HG03571 (cell line): ENCODE measurements around the gene SLX9.

Experiments used
- ATAC-seq: cut with Tn5 transposase; IDR thresholded peaks from one replicate; pipeline ENCODE4 v1.9.1; 2021; ENCODE audit not compliant: unreplicated experiment

The SLX9 gene

GRCh38 chr21:44939532-44940115, at the start of gene SLX9:
TSS of gene SLX9 (plus strand) at chr21:44940029. CDS start at chr21:44940058, 29 bp downstream.
- peak; percentile 72 for ATAC-seq

- no peak for ATAC-seq
These were observed 49.4 kb upstream of the SLX9 start for GRCh38 chr21:44890338-44890931.

GRCh38 chr21:44890961-44891541, 48.8 kb upstream of the SLX9 start:
- no peak for ATAC-seq

DNA sequence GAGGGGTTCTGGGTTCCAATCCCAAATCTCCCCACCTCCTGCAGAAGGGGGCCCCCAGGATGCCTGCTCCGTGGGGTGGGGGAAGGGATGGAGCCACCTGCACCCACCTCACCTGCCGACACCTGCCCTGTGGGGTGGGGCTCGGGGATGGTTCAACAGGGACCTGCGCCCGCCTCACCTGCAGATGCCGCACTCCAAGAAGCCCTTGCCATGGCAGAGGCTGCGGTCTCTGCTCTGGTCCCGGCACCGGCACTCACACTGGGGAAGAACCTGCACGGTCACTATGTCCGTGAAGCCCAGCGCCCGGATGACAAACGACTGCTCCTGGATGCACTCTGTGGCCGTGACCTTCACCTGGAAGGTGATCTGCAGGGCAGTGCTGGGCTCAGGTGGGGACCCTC, 48.2 kb upstream of the SLX9 start:
- ATAC-seq: no peak

DNA sequence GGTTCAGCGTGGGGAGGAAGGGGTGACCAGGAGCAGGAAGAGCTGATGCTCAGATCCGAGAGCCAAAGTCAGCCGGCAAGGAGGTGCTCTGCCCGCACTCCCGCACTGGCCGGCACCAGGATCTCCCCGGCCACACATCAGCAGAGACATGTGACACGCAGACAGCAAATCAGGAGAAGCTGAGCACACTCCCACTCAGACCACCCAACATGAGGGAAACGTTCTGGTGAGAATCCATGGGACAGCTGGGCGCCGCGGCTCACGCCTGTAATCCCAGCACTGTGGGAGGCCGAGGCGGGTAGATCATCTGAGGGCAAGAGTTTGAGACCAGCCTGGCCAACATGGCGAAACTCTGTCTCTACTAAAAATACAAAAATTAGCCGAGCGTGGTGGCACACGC, 47.7 kb upstream of the SLX9 start:
- ATAC-seq: no peak

DNA sequence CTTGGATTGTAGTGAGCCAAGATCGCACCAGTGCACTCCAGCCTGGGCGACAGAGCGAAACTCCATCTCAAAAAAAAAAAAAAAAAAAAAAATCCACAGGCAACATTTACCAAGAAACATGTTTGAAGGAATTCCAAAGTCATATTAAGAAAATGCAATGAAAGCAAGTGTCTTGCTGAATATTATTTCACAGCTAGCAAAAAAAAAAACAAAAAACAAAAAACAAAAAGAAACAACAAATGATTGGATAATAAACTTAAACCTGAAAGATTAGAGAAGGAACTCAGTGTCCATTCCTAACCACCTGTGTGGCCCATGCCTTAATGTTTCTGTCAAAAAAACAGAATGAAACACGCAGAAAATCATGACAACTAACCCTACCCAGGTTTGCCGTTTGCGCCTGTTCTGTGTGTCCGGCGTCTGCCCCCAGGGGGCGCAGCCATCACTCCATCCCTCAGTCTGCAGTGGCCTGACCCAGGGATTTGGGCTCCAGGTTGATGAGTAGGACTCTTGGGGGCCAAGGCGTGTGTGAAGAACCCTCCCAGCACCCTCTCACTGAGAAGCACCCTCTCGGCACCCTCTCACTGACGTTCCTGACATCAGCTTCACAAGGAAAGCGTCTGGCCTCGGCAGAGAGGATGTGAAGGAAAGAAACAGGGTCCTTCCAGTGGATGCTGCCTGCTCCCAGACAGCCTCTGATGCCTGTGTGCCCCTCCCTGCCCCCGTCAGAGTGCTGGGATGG, 47.1 kb upstream of the SLX9 start:
- no peak for ATAC-seq

GRCh38 chr21:44893278-44893556, 46.6 kb upstream of the SLX9 start:
- no peak for ATAC-seq

DNA sequence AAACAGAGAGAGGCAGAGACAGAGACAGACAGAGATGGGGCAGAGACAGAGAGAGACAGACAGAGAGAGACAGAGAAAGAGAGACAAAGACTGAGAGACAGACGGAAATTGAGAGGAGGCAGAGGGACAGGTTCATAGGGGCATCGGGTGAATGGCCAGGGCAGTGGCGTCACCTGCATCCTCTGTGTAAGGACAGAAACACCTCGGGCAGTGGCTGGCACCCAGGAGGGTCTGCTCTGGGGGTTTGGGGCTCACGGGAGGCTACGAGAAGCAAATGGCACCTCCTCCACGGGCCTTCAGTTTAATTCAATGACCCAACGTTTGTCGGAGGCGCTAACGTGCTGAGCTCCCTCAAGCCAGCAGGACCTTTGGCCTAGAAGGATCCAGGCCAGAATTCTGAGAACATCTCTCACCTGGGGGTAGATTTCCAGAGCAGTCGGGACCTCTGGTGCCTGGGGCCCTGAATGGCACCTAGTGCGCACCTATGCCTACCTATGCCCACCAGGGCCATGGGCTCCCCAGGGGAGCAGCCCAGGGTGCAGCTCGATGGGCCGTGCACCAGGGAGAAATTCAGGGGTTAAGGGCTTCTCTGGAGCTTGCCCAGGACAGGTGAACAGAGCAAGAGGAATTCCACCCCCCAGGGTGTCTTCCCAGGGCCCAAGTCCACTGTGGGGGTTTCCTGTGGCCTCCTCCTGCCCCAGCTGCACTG, 45.7 kb upstream of the SLX9 start:
- no peak for ATAC-seq

- no peak for ATAC-seq
These were observed 45.0 kb upstream of the SLX9 start for GRCh38 chr21:44894687-44895302.

GRCh38 chr21:44895859-44896258, 44.0 kb upstream of the SLX9 start:
- ATAC-seq: no peak

DNA sequence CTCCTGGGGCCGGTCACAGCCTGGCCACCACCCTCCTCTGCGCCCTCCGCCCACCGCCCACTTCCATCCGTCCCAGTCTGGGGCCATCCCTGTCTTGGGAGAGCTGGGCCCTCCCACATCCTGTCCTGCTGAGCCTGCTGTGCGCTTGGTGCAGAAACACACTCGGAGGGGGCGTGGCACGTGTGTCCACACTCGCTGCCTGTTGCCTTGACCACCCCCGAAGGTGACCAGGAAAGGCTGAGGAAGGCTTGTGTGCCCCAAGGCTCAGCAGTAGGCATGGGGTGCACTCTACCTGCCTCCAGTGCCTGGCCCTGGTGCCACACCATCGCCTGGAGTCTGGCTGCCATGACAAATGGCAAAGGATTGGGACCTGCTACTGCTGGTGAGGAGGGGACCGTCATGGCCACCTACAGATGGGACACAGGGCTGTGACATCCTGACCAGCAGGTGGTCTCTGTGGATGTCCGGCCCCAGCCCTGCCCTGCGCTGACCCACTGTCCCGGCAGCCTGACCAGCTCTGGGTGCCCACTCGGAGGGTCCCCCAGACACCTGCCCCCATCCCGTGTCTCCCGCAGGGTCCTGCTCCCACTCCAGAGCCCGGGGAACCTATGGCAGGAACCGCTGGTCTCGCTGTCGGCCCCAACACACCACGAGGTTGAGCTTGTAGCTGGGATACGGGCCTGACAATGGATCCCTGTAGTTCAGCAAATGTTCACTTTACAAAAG, 43.1 kb upstream of the SLX9 start:
- no peak for ATAC-seq

GRCh38 chr21:44897326-44898010, 42.4 kb upstream of the SLX9 start:
- ATAC-seq: no peak

DNA sequence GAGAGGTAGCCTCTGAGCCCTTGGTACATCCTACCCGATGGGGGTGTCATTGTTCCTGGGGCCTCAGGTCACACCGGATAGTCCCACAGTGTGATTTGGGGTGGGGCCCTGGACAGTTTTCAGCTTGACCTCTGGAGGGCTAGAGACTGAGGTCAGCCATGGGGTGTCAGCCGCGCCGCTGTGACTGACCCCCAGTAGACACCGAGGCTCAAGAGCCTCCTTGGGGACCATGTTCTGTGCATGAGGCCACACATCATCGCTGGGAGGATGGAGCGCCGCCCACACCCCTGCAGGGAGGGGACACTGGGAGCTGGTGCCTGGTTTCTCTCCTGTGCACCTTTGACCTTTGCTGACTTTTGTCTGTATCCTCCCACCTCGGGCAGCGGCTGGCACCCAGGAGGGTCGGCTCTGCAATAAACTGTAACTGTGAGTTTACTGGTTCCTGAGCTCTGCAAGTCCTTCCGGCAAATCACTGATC, 41.8 kb upstream of the SLX9 start:
- ATAC-seq: no peak

DNA sequence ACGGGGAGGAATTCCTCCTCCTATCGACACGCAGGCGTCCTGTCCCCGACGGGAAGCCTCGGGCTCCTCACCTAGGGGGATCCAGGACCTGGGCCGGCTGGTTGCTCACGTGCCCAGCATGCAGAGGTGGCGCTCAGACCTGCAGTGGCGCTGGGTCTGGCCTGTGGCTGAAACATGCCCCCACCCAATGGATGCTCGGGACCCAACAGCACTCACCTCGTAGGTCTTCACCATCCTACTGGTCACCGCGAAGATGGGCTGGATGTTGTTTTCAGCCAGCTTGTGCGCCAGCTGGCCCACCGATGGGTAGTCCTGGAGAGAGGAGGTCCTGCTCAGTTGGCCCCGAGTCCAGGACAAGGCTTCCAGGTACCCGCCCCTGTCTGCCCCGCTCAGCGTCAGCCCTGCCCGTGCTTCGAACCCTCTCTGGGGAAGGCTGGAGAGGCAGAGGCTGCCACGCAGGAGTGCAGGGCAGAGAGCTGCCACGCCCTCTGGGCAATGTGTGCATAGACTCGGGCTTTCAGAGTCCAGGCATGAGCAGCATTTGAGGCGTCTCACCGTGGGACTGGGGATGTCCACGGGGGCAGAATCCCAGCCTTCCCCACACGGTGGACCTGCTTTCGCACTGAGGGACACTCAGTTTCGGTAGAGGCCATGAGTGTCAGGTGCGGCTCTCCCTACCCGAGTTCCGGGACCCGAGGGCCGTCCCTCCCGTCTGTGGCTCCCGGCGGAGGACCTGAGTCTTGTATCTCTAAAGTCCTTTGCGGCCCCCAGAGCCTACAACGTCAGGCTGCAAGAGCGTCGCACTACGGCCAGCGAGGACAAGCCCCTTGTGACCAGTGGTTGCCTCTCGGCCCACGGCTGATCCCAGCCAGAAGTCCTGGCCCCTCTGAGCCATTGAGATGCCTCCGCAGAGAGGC, 40.7 kb upstream of the SLX9 start:
- ATAC-seq: no peak

DNA sequence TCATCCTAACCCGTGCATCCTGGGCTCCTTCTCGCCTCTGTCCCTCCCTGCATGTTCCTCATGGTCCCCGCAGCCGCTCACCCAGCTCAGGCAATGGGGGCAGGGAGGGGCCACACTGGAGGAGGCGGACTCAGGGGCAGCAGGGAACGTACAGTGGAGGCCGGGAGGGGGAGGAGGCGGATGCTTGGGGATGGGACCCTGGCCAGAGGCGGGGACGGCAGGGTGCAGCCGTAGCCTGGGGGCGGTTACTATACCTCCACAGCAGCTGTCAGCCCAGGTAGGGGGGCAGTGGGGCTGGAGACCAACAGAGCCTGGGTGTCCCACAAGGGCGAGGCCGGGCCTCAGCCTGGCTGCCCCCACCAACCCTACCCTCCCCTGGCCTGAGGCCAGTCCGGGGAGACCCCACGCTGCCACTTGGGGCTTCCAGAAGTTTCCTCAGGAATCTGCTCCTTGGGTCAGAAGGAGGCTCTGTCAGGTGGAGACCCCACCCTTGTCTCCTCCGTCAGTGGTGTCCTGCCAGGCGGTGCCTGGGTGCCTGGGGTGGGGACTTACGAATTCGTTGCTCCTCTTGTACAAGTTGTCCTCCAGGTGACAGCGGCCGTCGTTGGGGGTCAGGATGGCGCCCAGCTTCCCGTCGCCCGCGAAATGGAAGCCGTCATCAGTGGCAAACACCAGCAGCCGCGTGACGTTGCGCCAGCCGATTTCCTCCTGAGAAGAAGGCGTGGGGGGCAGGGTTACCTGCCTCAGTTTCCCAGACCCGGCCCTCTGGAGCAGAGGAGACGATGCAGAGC, 39.9 kb upstream of the SLX9 start:
- ATAC-seq: no peak

GRCh38 chr21:44900559-44901251, 39.1 kb upstream of the SLX9 start:
- no peak for ATAC-seq

- ATAC-seq: no peak
These were observed 38.3 kb upstream of the SLX9 start for GRCh38 chr21:44901391-44902074.
